HepG2 (cell line): ENCODE results near the gene CYP27B1. TPM values are rescaled to one million over a fixed set of nuclear protein-coding genes. Genes with fewer than 3 reads are reported as not detected.
A peak's percentile ranks its signal among the peaks of the same experiment; 100 is the strongest.

Experiments
- ATF5 ChIP-seq: sonication (generic); formaldehyde crosslinking; IDR thresholded peaks from 2 replicates; pipeline ENCODE4 v1.4.0; 2020; ENCODE audit warnings: mild to moderate bottlenecking, low read depth, missing genetic modification reagents
- FLYWCH1 ChIP-seq: sonication (generic); formaldehyde crosslinking; IDR thresholded peaks from 2 replicates; pipeline ENCODE4 v1.8.1; 2023; ENCODE audit warnings: mild to moderate bottlenecking, missing genetic modification reagents
- HNRNPK ChIP-seq: fragments of 200-400 bp; formaldehyde crosslinking; IDR thresholded peaks from 2 replicates; pipeline ENCODE4 v1.6.1; 2018; ENCODE audit warnings: low read length, low read depth, moderate library complexity, mild to moderate bottlenecking; ENCODE audit not compliant: poor library complexity, severe bottlenecking
- KLF13 ChIP-seq: sonication (generic); formaldehyde crosslinking; IDR thresholded peaks from 2 replicates; pipeline ENCODE4 v1.4.0; 2020; ENCODE audit warnings: mild to moderate bottlenecking, missing genetic modification reagents
- MAFK ChIP-seq, 2 experiments: IDR thresholded peaks in 1 of 2; conservative IDR thresholded peaks in 1 of 2; 2 replicates each; pipeline ENCODE4 v1.6.1; 2011; ENCODE audit warnings: improper control_type of control experiment in 2 of 2, low read length in 2 of 2
- PHF8 ChIP-seq: sonication (generic); formaldehyde crosslinking; IDR thresholded peaks from 2 replicates; pipeline ENCODE4 v1.5.0; 2020; ENCODE audit warnings: missing genetic modification reagents
- SP5 ChIP-seq: IDR thresholded peaks from 2 replicates; pipeline ENCODE4 v1.6.1; 2016; ENCODE audit warnings: low read depth, borderline replicate concordance
- SPEN ChIP-seq: sonication (generic); formaldehyde crosslinking; IDR thresholded peaks from 2 replicates; pipeline ENCODE4 v1.5.1; 2020; ENCODE audit warnings: low read depth, mild to moderate bottlenecking, missing genetic modification reagents
- TBL1XR1 ChIP-seq: fragments of 150-350 bp; IDR thresholded peaks from 2 replicates; pipeline ENCODE4 v1.6.1; 2014; ENCODE audit warnings: borderline replicate concordance, low read length; ENCODE audit not compliant: partially characterized antibody
- THYN1 ChIP-seq: sonication (generic); formaldehyde crosslinking; IDR thresholded peaks from 2 replicates; pipeline ENCODE4 v1.8.1; 2023; ENCODE audit warnings: low read depth, mild to moderate bottlenecking, moderate library complexity, missing genetic modification reagents, borderline replicate concordance
- TOE1 ChIP-seq: sonication (generic); formaldehyde crosslinking; IDR thresholded peaks from 2 replicates; pipeline ENCODE4 v1.4.0; 2020; ENCODE audit warnings: mild to moderate bottlenecking, missing genetic modification reagents
- ZNF136 ChIP-seq: sonication (generic); formaldehyde crosslinking; IDR thresholded peaks from 2 replicates; pipeline ENCODE4 v1.8.1; 2022; ENCODE audit warnings: low read depth, mild to moderate bottlenecking, moderate library complexity, missing genetic modification reagents
- polyA plus RNA-seq, 8 experiments: library from polyadenylated mRNA; depleted of rRNA in 3 of 8; stranded (reverse) in 7 of 8; unstranded in 1 of 8; fragments of >200 nt; fragmentation: Illumina TruSeq in 4 of 8; extraction: Trizol in 4 of 8; gene quantifications; 2 replicates each; pipeline versions ENCODE4 v1.2.1 to v1.2.3, GENCODE V29; 2011 to 2016; ENCODE audit warnings: low read depth in 4 of 8, missing spikeins in 1 of 8, mixed read lengths in 1 of 8; ENCODE audit not compliant: insufficient read depth in 1 of 8
- total RNA-seq, 5 experiments: library from RNA; depleted of rRNA; stranded (reverse); fragments of >200 nt; fragmentation: Illumina TruSeq; extraction: Trizol; gene quantifications; 2 replicates each; pipeline ENCODE4 v1.2.3, GENCODE V29; 2016; ENCODE audit warnings: low read depth in 1 of 5
- TF ChIP-seq, protein P1 (sequence below): sonication (generic); formaldehyde crosslinking; IDR thresholded peaks from 2 replicates; pipeline ENCODE4 v1.4.0; 2020; ENCODE audit warnings: mild to moderate bottlenecking, missing genetic modification reagents
- TF ChIP-seq, protein P2 (sequence below): sonication (generic); formaldehyde crosslinking; IDR thresholded peaks from 2 replicates; pipeline ENCODE4 v1.8.0; 2022; ENCODE audit warnings: mild to moderate bottlenecking, missing genetic modification reagents; ENCODE audit not compliant: insufficient replicate concordance
- TF ChIP-seq, protein P3 (sequence below): sonication (generic); formaldehyde crosslinking; IDR thresholded peaks from 2 replicates; pipeline ENCODE4 v1.5.1; 2020; ENCODE audit warnings: missing genetic modification reagents, mild to moderate bottlenecking, borderline replicate concordance
- TF ChIP-seq, protein P4 (sequence below): sonication (generic); formaldehyde crosslinking; IDR thresholded peaks from 2 replicates; pipeline ENCODE4 v1.5.0; 2020; ENCODE audit warnings: mild to moderate bottlenecking, missing genetic modification reagents

The CYP27B1 gene
- total and polyA plus RNA-seq, 2 of the 13 experiments (the other 11 are each of a cell fraction or from before 2014, with no cell fraction given), result 2.3 to 3.0 TPM

- TF ChIP-seq, protein P1, sequence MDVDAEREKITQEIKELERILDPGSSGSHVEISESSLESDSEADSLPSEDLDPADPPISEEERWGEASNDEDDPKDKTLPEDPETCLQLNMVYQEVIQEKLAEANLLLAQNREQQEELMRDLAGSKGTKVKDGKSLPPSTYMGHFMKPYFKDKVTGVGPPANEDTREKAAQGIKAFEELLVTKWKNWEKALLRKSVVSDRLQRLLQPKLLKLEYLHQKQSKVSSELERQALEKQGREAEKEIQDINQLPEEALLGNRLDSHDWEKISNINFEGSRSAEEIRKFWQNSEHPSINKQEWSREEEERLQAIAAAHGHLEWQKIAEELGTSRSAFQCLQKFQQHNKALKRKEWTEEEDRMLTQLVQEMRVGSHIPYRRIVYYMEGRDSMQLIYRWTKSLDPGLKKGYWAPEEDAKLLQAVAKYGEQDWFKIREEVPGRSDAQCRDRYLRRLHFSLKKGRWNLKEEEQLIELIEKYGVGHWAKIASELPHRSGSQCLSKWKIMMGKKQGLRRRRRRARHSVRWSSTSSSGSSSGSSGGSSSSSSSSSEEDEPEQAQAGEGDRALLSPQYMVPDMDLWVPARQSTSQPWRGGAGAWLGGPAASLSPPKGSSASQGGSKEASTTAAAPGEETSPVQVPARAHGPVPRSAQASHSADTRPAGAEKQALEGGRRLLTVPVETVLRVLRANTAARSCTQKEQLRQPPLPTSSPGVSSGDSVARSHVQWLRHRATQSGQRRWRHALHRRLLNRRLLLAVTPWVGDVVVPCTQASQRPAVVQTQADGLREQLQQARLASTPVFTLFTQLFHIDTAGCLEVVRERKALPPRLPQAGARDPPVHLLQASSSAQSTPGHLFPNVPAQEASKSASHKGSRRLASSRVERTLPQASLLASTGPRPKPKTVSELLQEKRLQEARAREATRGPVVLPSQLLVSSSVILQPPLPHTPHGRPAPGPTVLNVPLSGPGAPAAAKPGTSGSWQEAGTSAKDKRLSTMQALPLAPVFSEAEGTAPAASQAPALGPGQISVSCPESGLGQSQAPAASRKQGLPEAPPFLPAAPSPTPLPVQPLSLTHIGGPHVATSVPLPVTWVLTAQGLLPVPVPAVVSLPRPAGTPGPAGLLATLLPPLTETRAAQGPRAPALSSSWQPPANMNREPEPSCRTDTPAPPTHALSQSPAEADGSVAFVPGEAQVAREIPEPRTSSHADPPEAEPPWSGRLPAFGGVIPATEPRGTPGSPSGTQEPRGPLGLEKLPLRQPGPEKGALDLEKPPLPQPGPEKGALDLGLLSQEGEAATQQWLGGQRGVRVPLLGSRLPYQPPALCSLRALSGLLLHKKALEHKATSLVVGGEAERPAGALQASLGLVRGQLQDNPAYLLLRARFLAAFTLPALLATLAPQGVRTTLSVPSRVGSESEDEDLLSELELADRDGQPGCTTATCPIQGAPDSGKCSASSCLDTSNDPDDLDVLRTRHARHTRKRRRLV (CRISPR knock-in tag), result no peak
- TF ChIP-seq ATF5 (CRISPR knock-in tag) (no peak), THYN1 (CRISPR knock-in tag) (no peak), ZNF136 (CRISPR knock-in tag) (no peak), MAFK (conservative IDR thresholded peaks at IDR 0.05 in 1 of 2, IDR thresholded peaks at IDR 0.05 in 1 of 2; ENCODE audit: low read length in 2 of 2) (no peak), SP5 (CRISPR knock-in tag) (no peak), FLYWCH1 (CRISPR knock-in tag) (no peak), TOE1 (CRISPR knock-in tag) (no peak), TBL1XR1 (no peak), KLF13 (CRISPR knock-in tag) (no peak), HNRNPK (peak; percentile 13), SPEN (CRISPR knock-in tag) (peak; percentile 29; the same call in 1 of the 2 replicates), PHF8 (CRISPR knock-in tag) (peak; percentile 63)
- TF ChIP-seq, protein P2, sequence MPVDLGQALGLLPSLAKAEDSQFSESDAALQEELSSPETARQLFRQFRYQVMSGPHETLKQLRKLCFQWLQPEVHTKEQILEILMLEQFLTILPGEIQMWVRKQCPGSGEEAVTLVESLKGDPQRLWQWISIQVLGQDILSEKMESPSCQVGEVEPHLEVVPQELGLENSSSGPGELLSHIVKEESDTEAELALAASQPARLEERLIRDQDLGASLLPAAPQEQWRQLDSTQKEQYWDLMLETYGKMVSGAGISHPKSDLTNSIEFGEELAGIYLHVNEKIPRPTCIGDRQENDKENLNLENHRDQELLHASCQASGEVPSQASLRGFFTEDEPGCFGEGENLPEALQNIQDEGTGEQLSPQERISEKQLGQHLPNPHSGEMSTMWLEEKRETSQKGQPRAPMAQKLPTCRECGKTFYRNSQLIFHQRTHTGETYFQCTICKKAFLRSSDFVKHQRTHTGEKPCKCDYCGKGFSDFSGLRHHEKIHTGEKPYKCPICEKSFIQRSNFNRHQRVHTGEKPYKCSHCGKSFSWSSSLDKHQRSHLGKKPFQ (CRISPR knock-in tag), result no peak
- TF ChIP-seq, protein P3, sequence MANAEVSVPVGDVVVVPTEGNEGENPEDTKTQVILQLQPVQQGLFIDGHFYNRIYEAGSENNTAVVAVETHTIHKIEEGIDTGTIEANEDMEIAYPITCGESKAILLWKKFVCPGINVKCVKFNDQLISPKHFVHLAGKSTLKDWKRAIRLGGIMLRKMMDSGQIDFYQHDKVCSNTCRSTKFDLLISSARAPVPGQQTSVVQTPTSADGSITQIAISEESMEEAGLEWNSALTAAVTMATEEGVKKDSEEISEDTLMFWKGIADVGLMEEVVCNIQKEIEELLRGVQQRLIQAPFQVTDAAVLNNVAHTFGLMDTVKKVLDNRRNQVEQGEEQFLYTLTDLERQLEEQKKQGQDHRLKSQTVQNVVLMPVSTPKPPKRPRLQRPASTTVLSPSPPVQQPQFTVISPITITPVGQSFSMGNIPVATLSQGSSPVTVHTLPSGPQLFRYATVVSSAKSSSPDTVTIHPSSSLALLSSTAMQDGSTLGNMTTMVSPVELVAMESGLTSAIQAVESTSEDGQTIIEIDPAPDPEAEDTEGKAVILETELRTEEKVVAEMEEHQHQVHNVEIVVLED, result peak; percentile 34; the same call in 1 of the 2 replicates
- TF ChIP-seq, protein P4, sequence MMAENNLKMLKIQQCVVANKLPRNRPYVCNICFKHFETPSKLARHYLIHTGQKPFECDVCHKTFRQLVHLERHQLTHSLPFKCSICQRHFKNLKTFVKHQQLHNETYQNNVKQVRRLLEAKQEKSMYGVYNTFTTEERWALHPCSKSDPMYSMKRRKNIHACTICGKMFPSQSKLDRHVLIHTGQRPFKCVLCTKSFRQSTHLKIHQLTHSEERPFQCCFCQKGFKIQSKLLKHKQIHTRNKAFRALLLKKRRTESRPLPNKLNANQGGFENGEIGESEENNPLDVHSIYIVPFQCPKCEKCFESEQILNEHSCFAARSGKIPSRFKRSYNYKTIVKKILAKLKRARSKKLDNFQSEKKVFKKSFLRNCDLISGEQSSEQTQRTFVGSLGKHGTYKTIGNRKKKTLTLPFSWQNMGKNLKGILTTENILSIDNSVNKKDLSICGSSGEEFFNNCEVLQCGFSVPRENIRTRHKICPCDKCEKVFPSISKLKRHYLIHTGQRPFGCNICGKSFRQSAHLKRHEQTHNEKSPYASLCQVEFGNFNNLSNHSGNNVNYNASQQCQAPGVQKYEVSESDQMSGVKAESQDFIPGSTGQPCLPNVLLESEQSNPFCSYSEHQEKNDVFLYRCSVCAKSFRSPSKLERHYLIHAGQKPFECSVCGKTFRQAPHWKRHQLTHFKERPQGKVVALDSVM (CRISPR knock-in tag), result no peak
Measured at GRCh38 chr12:57765003-57765697, 1.7 kb downstream of the CYP27B1 start (continued).
